SK-N-MC (cell line): ENCODE measurements around the gene EEF2.

Experiments used
- DNase-seq: peaks from one replicate; pipeline ENCODE4 v3.0.0-alpha.2; 2011; ENCODE audit warnings: low read depth, low spot score
- H3K27ac ChIP-seq: fragments of 200-600 bp; sonication (generic); 2 replicates; pipeline ENCODE4 v1.5.1; 2016; ENCODE audit warnings: mixed run types
- H3K36me3 ChIP-seq: fragments of 200-600 bp; sonication (generic); 2 replicates; pipeline ENCODE4 v1.6.1; 2017; ENCODE audit warnings: antibody characterized with exemption, low read length, mixed read lengths; ENCODE audit not compliant: insufficient read depth
- H3K4me3 ChIP-seq: fragments of 200-600 bp; sonication (generic); 2 replicates; pipeline ENCODE4 v1.5.1; 2016
- H3K9ac ChIP-seq: fragments of 200-600 bp; sonication (generic); 2 replicates; pipeline ENCODE4 v1.8.0; 2017; ENCODE audit warnings: mixed run types, mixed read lengths; ENCODE audit not compliant: insufficient read length
- H3K9me3 ChIP-seq: fragments of 200-600 bp; sonication (generic); 2 replicates; pipeline ENCODE4 v1.6.1; 2017; ENCODE audit warnings: low read depth, mild to moderate bottlenecking, antibody characterized with exemption, low read length, moderate library complexity, mixed read lengths
- EZH2 ChIP-seq: fragments of 200-600 bp; sonication (generic); IDR thresholded peaks from one replicate; pipeline ENCODE4 v1.6.1; 2017; ENCODE audit warnings: antibody characterized with exemption
- FOXP2 ChIP-seq: optimal IDR thresholded peaks from 2 replicates; pipeline ENCODE3; 2011; ENCODE audit warnings: mild to moderate bottlenecking, moderate library complexity; ENCODE audit not compliant: insufficient read depth; ENCODE audit errors: extremely low read length, control extremely low read depth
- POLR2AphosphoS5 ChIP-seq: IDR thresholded peaks from 2 replicates; pipeline ENCODE4 v1.6.1; 2012; ENCODE audit warnings: mild to moderate bottlenecking, low read depth, low read length, borderline replicate concordance

Gene EEF2

DNA sequence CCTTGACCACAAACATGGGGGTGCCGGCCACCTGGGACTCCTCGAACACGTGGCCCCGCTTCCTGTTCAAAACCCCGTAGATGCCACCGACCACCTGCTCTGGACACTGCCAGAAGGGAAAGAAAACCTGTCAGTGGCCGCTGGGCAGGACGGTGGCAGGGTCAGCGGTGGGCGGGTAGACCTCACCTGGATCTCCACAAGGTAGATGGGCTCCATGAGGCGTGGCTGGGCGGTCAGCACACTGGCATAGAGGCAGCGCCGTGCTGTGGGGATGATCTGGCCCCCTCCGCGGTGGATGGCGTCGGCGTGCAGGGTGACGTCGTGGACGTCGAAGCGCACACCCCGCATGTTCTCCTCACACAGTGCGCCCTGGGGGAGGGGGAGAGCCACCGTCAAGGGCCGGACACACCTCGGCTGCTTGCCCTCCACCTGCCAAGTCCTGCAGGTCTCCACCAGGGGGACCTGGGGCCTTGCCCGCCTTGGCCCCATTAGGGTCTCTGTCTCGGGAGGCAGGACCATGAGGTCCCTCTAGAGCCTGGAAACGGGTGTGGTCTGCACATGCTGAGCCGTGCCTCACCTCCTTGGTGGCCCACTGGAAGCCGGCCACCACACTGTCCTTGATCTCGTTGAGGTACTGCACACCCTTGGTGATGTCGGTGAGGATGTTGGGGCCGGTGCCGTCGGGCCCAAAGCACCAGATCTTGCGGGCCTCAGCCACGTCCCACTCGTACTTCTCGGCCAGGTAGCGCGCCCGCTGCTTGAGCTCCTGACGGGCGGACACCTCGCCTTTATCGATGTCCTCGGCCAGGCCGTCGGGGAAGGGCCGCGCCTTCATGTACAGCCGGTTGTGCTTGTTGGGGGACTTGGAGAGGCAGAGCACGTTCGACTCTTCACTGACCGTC lies 7.8 kb downstream of the EEF2 start:
- H3K36me3 ChIP-seq, result peaks cover 72% of the 10 kb centered on the region
- H3K9ac ChIP-seq, result no peak overlapping the region
- H3K9me3 ChIP-seq, result no peaks in the 10 kb centered on the region
- DNase-seq, result no peak
- no peak overlapping the region for H3K4me3 ChIP-seq
- TF ChIP-seq EZH2 (no peak), POLR2AphosphoS5 (no peak; the same call in 1 of the 2 replicates), FOXP2 (no peak)
- H3K27ac ChIP-seq, result no peak overlapping the region

DNA sequence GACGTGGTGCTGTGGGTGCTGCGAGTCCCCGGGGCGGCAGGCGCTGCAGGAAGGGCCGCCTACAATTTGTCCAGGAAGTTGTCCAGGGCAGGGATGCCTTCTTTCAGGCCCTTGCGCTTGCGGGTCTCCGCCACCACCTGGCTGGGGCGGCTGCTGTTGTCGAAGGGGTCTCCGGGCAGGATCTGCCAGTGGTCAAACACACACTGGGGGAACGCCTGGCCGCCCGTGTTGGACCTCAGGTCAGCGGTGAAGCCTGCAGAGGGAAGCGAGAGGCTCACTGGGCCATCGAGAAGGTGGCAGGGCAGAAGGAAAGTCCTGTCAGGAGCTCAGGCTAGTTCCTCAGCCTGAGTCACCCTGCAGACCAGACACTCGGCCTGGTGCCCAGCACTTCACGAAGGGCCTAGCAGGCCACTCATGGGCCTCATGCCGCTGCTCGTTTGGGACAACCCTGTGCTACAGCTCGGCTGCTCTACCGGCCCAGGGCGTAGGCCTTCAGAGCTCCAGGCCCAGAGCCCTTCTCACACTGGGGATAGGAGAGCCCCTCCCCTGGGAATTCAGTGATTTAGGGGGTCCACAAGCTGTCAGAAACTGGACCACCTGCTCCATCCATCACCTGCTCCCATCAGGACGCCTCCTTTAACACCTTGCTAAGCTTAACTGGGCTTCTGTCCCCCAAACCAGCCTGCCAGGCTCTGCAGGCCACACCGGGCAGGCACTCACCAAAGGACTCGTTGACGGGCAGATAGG lies 8.6 kb downstream of the EEF2 start:
- Histone ChIP-seq H3K9ac (no peak overlapping the region), H3K4me3 (no peak overlapping the region), H3K36me3 (peaks cover 64% of the 10 kb centered on the region), H3K9me3 (no peaks in the 10 kb centered on the region), H3K27ac (no peak overlapping the region)
- DNase-seq, result no peak
- TF ChIP-seq EZH2 (no peak), POLR2AphosphoS5 (0 out of 2 replicates have a peak, but pooled peaks have one; percentile 22), FOXP2 (no peak)

DNA sequence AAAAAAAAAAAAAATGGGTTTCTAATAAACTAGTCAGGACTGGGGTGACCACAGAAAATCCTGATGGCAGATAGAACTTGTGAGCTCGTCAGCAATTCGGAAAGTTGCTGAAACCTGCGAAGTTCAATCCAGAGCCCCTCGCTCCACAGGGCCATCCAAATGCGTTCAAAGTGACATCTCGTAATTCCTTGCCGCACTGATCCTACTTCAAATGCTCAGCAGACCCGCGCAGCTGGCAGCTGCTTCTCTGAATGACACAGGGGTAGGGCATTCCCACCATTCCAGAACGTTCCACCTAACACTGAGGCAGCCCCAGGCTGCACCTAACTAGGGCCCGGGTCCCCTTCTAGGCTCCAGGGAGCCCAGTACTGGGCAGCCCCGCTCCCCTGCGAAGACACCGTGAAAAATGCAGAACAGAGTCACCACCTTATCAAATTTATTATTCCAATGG lies 9.6 kb downstream of the EEF2 start:
- H3K9ac ChIP-seq, result no peak overlapping the region
- no peak overlapping the region for H3K4me3 ChIP-seq
- H3K9me3 ChIP-seq, result no peaks in the 10 kb centered on the region
- TF ChIP-seq POLR2AphosphoS5 (no peak), EZH2 (no peak)
- H3K36me3 ChIP-seq, result peaks cover 54% of the 10 kb centered on the region
- peak overlapping the region; percentile 73; the same call in 1 of the 2 replicates for H3K27ac ChIP-seq
- DNase-seq, result no peak

DNA sequence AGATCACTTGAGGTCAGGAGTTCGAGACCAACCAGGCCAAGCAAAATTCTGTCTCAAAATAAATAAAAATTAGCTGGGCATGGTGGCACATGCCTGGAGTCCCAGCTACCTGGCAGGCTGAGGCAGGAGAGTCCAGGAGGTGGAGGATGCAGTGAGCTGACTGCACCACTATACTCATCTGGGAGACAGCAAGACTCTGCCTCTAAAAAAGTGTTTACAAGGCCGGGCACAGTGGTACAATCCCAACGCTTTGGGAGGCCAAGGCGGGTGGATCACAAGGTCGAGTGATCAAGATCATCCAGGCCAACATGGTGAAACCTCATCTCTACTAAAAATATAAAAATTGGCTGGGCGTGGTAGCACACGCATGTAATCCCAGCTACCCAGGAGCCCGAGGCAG lies 10.1 kb downstream of the EEF2 start:
- no peak overlapping the region for H3K27ac ChIP-seq
- TF ChIP-seq POLR2AphosphoS5, result no peak
- no peak for TF ChIP-seq EZH2
- no peak for TF ChIP-seq FOXP2
- H3K9me3 ChIP-seq, result no peaks in the 10 kb centered on the region
- no peak overlapping the region for H3K4me3 ChIP-seq
- H3K9ac ChIP-seq, result no peak overlapping the region
- H3K36me3 ChIP-seq, result peaks cover 49% of the 10 kb centered on the region
- DNase-seq, result no peak

DNA sequence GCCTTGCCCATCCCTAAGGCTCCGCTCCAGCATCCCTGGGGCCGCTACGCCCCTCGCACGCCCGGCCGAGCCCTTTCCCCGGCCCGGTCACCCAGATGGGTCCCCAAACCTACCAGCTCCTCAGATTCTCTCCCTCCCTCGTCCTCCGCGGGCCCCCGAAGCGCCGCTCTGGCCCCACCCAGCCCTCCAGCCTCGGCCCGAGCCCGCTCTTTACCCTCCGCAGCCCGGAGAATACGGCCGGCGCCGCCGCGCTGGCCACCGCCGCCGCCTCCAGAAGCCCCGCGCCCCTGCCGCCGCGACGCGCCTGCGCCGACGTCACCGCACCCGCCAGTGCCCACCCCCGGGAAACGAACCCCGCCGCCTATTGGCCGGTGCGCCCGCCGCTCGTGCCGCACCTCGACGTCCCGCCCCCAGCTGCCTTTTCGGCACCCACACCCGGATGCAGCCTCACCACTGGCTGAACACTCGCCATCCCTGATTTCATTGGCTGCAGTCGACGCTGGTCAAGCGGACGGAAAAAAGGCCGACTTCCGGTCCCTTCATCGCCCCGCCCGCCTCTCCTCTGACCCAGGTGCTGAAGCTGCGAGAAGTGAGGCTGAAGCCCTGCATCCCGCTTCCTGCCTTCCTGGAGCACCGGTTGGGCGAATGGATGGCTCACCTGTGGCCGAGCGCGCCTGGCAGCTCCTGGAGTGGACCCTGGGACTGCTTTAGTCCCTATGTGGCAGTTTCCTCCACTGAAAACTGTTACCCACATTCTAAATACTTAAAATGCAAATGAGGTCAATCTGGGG lies 14.3 kb downstream of the EEF2 start, which contains the start of gene DAPK3:
TSS of gene DAPK3 (minus strand) at position 292 of the 791 bp plus-strand sequence. CDS start 1,364 bp downstream, outside the sequence.
- peaks cover 25% of the 10 kb centered on the region for H3K36me3 ChIP-seq
- peak within 1 kb of the TSS; percentile 92 for H3K27ac ChIP-seq
- peak within 1 kb of the TSS; percentile 98 for H3K9ac ChIP-seq
- no peaks in the 10 kb centered on the region for H3K9me3 ChIP-seq
- DNase-seq, result no peak
- TF ChIP-seq POLR2AphosphoS5 (peak; percentile 70; the same call in 1 of the 2 replicates), FOXP2 (no peak)
- peak within 1 kb of the TSS; percentile 93 for H3K4me3 ChIP-seq

GRCh38 chr19:3970313-3970807 lies 14.9 kb downstream of the EEF2 start:
- Histone ChIP-seq H3K36me3 (peaks cover 22% of the 10 kb centered on the region), H3K9ac (peak overlapping the region; percentile 98), H3K9me3 (no peaks in the 10 kb centered on the region), H3K27ac (peak overlapping the region; percentile 92), H3K4me3 (peak overlapping the region; percentile 93)
- TF ChIP-seq POLR2AphosphoS5, result no peak
- TF ChIP-seq EZH2, result no peak
- no peak for TF ChIP-seq FOXP2
- no peak for DNase-seq

GRCh38 chr19:3969435-3970312 lies 15.6 kb downstream of the EEF2 start:
- Histone ChIP-seq H3K9ac (peak overlapping the region; percentile 98), H3K27ac (peak overlapping the region; percentile 92), H3K36me3 (peaks cover 19% of the 10 kb centered on the region; the same call in 1 of the 2 replicates), H3K4me3 (peak overlapping the region; percentile 93), H3K9me3 (no peaks in the 10 kb centered on the region)
- TF ChIP-seq EZH2, result no peak
- TF ChIP-seq FOXP2, result no peak
- TF ChIP-seq POLR2AphosphoS5, result no peak
- no peak for DNase-seq
